ENCODE measurements around the gene PDE3A. TPM values are rescaled to one million over a fixed set of nuclear protein-coding genes. Genes with fewer than 3 reads are reported as not detected.

PDE3A gene
- total and polyA plus RNA-seq, 2 of the 4 experiments (the other 2 are of a cell fraction) = 0.09 to 0.18 TPM

- no peaks in the 10 kb centered on the region for H3K79me1 ChIP-seq (ENCODE audit: low read depth in 1 of 2, low read length in 2 of 2)
- no peak overlapping the region for H2BK5ac ChIP-seq (ENCODE audit: low read depth, low read length, poor library complexity, severe bottlenecking)
- no peak overlapping the region for H3K14ac ChIP-seq (replicated peaks; ENCODE audit: low read depth, low read length)
- dilution Hi-C loops (cut with HindIII; ENCODE audit: low sequenced_read_pairs, unreplicated experiment) = no loop called here
- no peaks in the 10 kb centered on the region; the same call in 1 of the 2 replicates for H3K4me1 ChIP-seq (ENCODE audit: control insufficient read depth, insufficient read depth, low read length)
- no peak overlapping the region for H2BK15ac ChIP-seq (ENCODE audit: low read depth, low read length)
- no peak overlapping the region for H3K27ac ChIP-seq (ENCODE audit: insufficient read depth, low read length)
- H2AK9ac ChIP-seq (replicated peaks; ENCODE audit: low read depth, low read length, poor library complexity) = no peak overlapping the region
- 57% methylated on average over 2 of the region's 6 CpGs; no CpG with 5 or more reads in 1 of the 2 experiments for WGBS, 2 experiments (ENCODE audit: extremely low coverage in 2 of 2, insufficient read length in 1 of 2)
- no peak overlapping the region for H4K8ac ChIP-seq (ENCODE audit: low read depth in 2 of 2, low read length in 2 of 2)
- no peaks in the 10 kb centered on the region for H3K27me3 ChIP-seq (ENCODE audit: control insufficient read depth, insufficient read depth, low read length)
- no peak overlapping the region for H3K4me3 ChIP-seq (ENCODE audit: insufficient read depth, low read depth, low read length)
- CTCF ChIA-PET = no interaction called here
- no peak overlapping the region for H3K9ac ChIP-seq (ENCODE audit: low read depth, low read length)
- no peaks in the 10 kb centered on the region for H3K36me3 ChIP-seq (ENCODE audit: control insufficient read depth, insufficient read depth, low read length)
- H3K9me3 ChIP-seq (ENCODE audit: control insufficient read depth, insufficient read depth, low read length) = no peaks in the 10 kb centered on the region
- no peak overlapping the region for H3K56ac ChIP-seq (ENCODE audit: extremely low read depth, insufficient read depth, low read length)
- TF ChIP-seq NFE2L2 (IDR thresholded peaks at IDR 0.05; ENCODE audit: low read depth, low read length) (no peak), MAZ (IDR thresholded peaks at IDR 0.05; ENCODE audit: borderline replicate concordance, low read depth, low read length) (no peak), RCOR1 (IDR thresholded peaks at IDR 0.05; ENCODE audit: insufficient replicate concordance, low read length) (no peak), POLR2A (IDR thresholded peaks at IDR 0.05; ENCODE audit: low read depth, low read length) (no peak), CEBPB (IDR thresholded peaks at IDR 0.05; ENCODE audit: low read depth, low read length) (no peak), RFX5 (IDR thresholded peaks at IDR 0.05; ENCODE audit: low read depth, low read length) (no peak), BHLHE40 (IDR thresholded peaks at IDR 0.05; ENCODE audit: low read depth, low read length) (no peak), CTCF (conservative IDR thresholded peaks at IDR 0.05; ENCODE audit: low read depth, low read length) (no peak), CHD1 (IDR thresholded peaks at IDR 0.05; ENCODE audit: low read depth, low read length) (no peak), FOS (IDR thresholded peaks at IDR 0.05; ENCODE audit: low read depth, low read length) (no peak), USF2 (IDR thresholded peaks at IDR 0.05; ENCODE audit: low read depth, low read length) (no peak), RAD21 (IDR thresholded peaks at IDR 0.05; ENCODE audit: low read length) (no peak), SMC3 (IDR thresholded peaks at IDR 0.05; ENCODE audit: low read depth, low read length) (no peak), ELK1 (IDR thresholded peaks at IDR 0.05; ENCODE audit: borderline replicate concordance, low read depth, low read length) (no peak), MAFK (IDR thresholded peaks at IDR 0.05; ENCODE audit: low read depth, low read length) (no peak), MXI1 (IDR thresholded peaks at IDR 0.05; ENCODE audit: borderline replicate concordance, low read depth, low read length) (no peak)
- BruUV-seq (replicated peaks) = no TSS peak
- H2BK120ac ChIP-seq (ENCODE audit: low read depth, low read length) = no peak overlapping the region
- H4K5ac ChIP-seq (ENCODE audit: low read depth, low read length) = no peak overlapping the region
- no peak overlapping the region for H4K91ac ChIP-seq (ENCODE audit: insufficient read depth, low read depth, low read length)
- H4K20me1 ChIP-seq (ENCODE audit: insufficient read depth, low read length) = no peaks in the 10 kb centered on the region
- H3K23ac ChIP-seq (ENCODE audit: low read depth, low read length) = no peak overlapping the region
- H2AK5ac ChIP-seq (ENCODE audit: low read depth, low read length) = no peak overlapping the region
- H2AFZ ChIP-seq (replicated peaks; ENCODE audit: low read length, poor library complexity) = no peak overlapping the region
- POLR2A ChIA-PET (ENCODE audit: unreplicated experiment) = no interaction called here
- no peak overlapping the region for H3K4ac ChIP-seq (ENCODE audit: low read depth, low read length)
- H2BK20ac ChIP-seq (ENCODE audit: low read depth, low read length) = no peak overlapping the region
- ATAC-seq (ENCODE audit: low read depth) (peak; percentile 42), DNase-seq (peak; percentile 21)
- in situ Hi-C loops (cut with MboI; ENCODE audit: low sequenced_read_pairs) = loop anchor here (10.0 to 25.0 kb wide), 2 partner anchors 715 to 808 kb away; partner anchors contain the start of gene PYROXD1
- H3K4me2 ChIP-seq (ENCODE audit: low read depth, low read length) = no peak overlapping the region
- no peak overlapping the region for H3K18ac ChIP-seq (ENCODE audit: low read depth, low read length)
- intact Hi-C loops (cut with micrococcal nuclease) = no loop called here
- H3K9me1 ChIP-seq (ENCODE audit: insufficient read depth, low read length) = no peaks in the 10 kb centered on the region
Measured at GRCh38 chr12:20629414-20630156, 261.2 kb downstream of the PDE3A start.

Measured in IMR-90 (cell line).